Stimulated activated CD8-positive, alpha-beta memory T cell treated with anti-CD3 and anti-CD28 coated beads, Interleukin-7, amount 100 ng/mL, for 48 hours (primary cell): ENCODE results near the gene KDM1B.
A peak's percentile ranks its signal among the peaks of the same experiment; 100 is the strongest.

Experiments used
- DNase-seq, 2 donors: peaks; one replicate each; pipeline ENCODE4 v3.0.0-alpha.2; 2020; ENCODE audit warnings: low read depth in 1 of 2; ENCODE audit errors: extremely low read depth in 1 of 2

Gene KDM1B, protein sequence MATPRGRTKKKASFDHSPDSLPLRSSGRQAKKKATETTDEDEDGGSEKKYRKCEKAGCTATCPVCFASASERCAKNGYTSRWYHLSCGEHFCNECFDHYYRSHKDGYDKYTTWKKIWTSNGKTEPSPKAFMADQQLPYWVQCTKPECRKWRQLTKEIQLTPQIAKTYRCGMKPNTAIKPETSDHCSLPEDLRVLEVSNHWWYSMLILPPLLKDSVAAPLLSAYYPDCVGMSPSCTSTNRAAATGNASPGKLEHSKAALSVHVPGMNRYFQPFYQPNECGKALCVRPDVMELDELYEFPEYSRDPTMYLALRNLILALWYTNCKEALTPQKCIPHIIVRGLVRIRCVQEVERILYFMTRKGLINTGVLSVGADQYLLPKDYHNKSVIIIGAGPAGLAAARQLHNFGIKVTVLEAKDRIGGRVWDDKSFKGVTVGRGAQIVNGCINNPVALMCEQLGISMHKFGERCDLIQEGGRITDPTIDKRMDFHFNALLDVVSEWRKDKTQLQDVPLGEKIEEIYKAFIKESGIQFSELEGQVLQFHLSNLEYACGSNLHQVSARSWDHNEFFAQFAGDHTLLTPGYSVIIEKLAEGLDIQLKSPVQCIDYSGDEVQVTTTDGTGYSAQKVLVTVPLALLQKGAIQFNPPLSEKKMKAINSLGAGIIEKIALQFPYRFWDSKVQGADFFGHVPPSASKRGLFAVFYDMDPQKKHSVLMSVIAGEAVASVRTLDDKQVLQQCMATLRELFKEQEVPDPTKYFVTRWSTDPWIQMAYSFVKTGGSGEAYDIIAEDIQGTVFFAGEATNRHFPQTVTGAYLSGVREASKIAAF

DNA sequence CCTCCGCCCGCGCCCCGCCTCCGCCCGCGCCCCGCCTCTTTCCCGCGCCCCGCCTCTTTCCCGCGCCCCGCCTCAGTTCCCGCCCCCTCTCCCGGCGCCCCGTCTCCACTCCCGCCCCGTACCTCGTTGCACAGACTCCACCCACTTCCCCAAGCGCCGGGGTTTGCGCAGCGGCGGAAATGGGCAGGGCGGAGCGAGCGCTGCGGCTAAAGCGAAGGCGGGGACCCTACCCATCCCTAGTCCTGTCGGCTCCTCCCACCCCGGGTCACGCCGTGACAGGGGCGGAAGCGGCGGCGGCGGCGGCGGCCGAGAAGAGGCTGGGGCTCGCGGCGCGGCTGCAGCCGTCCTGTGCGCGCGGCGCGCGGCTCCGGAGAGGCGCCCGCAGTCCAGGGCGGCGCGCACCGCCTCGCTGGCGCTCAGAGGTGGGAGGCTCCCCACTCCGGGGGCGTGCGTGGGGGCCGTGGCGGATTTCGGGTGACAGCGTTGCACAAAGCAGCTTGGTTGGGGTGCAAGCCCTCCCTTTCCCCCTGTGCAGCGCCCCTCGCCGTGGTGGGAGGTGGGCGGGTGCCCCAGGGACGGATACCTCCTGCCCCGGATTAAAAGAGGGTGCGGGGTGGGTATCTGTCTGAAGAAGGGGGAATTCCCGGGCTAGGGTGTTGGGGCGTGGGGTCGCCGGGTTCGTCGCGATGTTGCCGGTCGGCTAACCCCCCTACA, at the start of gene KDM1B:
Gene KDM1B, plus strand, starts transcription at position 273 of the 714 bp plus-strand sequence. CDS start 4,474 bp downstream, outside the sequence.
- peak; percentile 97 to 98 for DNase-seq

DNA sequence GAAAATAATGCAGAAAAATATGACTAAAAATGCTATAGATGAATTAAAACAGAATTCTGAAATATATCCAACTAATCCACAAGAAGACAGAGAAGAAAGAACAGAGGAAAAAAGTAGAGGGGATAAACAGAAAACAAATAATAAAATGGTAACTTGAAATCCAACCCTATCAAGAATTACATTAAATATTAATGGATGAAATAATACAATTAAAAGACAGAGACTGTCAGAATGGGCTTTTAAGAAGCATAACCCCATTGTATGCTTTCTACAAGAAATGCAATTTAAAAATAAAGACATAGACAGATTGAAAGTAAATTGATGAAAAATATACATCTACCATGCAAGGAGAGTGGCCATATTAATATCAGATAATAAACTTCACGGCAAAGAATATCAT, 48.2 kb upstream of the KDM1B start:
- DNase-seq, result no peak

DNA sequence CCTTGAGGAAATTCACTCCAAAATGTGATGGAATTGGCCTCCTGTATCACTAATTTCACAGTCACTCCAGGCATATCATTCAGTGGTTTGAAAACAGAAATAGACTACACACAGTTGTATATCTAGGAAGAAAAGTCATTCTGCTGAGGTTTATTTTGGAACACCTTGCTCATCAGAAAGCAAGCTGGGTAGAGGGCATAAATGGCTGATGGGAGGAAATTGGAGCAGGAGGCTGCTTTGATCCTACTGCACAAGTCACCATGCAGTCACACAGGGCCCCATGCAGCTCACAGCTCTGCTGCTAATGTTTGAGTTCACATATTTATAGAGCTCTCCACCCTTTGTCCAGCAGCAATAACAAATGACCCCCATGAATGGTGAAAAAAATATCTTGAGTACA, 45.1 kb upstream of the KDM1B start:
- DNase-seq, result no peak

DNA sequence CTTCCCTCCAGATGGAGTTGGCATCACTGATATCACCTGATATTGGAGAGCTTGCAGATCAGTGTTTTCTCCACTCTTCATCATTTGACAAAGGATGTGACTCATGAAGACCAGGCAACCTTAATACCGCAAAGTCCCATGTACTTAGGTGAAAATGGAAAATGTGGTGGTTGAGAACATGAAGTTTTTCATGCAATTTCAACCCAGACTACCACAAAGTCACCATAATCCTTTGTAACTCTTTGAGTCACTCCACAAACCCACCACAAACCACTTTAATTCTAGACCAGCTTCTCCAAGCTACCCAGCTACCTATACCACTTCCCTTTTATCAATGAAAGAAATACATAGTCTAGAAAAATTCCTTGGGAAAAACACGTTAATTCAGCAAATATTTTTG, 39.9 kb upstream of the KDM1B start:
- no peak for DNase-seq

DNA sequence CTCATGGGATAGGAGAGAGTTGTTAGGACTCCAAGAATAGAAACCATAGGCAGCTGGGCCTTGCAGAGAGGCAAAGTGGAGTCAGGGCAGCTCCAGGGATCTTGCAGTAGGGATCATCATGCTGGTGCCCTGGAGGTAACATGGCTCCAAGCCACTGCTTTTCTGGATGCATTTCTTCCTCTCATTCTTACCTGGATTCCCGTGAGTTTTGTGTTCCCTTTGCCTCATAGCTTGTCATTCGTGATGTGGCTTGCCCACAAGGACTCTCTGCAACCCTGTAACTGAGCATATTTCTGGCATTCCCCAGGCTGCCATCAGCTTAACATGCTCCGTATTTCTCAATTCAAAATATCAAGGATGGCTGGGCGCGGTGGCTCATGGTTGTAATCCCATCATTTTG, 38.1 kb upstream of the KDM1B start:
- no peak for DNase-seq

DNA sequence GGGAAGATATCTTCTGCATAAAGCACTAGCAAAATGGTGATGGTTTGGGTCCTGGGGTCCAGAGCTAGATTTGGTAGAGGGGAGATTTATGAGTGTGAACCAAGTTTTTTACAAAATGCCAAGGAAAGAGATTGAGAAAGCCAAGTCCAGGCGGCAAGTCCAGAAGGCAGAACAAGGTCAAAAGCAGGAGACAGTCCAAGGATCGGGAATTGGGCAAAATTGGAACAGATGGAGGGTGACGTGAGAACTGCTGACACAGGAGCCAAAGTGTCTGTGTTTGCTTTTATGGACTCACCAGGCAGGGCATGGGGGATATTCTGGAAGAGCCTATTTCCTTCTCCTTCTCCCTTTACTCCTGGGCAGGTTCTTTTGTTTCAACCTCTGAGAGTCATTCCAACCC, 36.9 kb upstream of the KDM1B start:
- no peak for DNase-seq

DNA sequence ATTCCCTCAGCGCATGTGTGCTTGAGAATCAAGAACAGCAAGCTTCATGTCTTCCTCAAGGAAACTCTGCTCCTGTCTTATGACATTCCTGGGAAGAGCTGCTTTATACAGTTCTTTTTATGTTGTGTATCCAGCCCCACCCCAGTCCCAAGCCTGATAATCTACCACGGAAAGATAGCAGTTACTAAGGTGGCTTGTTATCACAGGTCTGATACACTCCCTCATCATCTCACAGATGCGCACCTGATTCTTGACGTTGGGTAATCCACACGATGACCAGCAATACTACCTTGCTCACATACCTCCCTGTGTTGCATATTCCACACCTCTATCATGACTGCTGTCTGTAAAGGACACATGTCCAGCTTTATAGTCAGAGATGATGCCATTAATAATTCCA, 36.0 kb upstream of the KDM1B start:
- no peak for DNase-seq

DNA sequence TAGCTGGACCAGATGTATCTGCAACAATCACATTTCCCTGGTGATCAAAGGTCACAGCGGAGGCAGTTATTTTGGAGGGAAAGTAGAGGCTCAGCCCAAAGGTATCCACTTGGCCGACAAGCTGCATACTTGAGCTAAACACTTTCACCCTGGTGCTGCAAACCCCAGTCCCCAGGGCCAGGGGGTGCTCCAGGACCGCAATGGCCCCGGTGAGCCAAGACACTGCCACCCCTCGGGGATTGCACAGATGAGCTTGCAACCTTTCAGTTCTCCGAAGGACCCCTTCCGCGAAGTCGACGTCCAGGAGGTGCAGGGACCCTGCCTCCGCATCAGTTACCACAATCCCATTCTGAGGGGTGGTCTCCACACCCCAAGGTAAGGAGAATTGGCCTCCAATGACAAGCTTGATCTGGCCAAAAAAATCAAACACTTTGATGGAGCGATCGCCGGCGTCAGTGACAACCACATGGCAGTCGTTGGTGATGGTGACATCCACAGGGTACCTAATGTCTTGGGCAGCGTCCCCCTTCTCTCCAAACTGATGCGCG, 33.6 kb upstream of the KDM1B start:
- DNase-seq, result no peak

DNA sequence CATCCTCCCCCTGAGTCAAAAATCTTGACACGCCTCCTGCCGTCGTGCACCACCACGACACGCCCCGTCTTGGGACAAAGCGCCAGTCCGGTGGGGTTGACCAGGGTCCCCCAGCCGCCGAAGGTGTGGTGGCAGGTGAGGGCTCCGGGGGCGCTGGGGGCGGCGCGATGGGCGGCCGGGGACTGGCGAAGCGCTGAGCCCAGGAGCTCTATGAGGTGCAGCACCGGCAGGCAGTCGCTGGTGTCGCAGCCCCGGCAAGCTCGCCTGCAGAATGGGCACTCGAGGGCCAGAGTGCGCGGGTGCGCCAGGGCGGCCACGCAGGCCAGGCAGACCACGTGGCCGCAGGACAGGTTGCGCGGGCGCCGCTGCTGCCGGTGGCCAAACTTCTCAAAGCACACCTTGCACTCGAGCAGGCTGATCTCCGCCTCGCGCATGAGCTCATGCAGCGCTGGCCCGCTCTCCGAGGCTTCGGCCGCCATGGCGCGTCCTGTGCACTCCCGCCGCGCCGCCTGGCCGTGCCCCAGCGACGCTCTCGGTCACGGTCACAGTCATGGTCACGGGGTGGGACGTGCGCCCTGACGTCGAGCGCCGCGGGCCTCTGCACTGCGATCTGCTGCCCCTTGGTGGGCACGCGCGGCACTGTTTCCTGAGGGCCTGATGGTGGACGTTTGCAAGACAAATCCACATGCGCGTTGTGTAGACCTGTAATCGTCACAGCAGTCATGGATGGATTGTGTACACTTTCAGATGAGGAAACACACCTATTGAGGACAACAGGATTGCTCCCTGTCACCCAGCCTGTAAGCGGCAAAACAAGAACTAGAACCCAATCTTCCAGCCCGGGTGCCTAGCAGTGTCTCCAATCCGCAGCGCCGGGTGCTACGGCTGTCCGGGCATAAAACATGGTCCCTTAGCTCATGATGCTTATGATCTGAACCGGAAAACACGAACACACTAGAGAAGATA, 32.8 kb upstream of the KDM1B start, which contains the start of gene NHLRC1:
Gene NHLRC1, minus strand, starts transcription at position 550 of the 966 bp plus-strand sequence. Its CDS starts 71 bp downstream, at position 479.
- peak; percentile 58 to 63 for DNase-seq

DNA sequence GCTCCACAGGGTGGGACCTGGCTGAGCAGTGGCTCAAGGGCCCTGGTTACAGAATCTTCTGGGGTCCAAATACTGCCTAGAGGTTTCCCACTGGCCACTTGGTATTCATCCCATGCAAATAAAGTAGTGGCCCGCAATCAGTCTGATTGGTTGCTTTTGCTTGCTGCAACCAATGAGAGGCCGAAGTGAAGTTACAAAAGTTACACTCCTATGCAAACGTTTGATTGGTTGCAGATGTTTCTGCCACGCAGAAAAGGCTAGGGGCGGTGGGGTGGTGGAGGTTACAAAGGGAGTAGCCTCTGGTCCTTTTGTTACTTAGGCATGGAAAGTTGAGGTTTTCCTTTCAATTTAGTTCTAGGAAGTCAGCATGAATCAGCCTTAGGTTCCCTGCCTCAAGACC, 29.1 kb upstream of the KDM1B start:
- DNase-seq, result no peak

DNA sequence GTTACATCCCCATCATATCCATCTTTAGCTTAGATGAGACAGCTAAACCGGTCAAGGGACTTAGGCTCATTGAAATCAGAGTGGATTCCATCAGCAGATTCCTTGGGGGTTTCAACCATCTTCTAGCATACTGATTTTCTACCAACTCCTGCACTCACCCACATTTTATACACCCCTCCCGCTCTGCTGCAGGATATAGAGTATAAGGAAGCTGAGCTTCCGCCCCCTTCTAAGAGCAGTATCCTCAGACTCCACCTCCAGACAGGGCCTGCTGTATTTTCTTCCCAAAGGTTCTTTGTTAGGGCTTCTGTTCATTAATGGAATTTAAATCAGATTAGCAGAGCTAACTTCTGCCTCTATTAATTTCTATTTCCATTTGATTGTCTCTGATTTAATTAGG, 22.9 kb upstream of the KDM1B start:
- no peak for DNase-seq

DNA sequence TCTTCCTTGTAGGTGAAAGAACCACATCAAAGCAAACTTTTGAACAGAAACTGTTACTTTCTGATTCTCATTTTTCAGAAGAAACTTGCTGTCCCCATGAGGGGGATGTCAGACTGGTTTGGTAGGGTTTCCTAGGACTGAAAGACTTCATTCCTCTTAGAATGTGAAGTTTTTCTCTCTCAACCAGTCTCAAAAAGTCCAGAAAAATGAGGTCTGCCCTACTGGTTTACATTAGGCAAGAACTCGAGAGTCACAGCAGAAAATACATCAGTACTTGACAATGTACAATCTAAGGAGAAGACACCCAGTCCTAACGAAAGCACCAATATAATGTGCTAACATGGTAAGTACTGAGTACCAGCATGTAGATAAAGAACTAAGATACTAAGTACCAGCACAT, 20.1 kb upstream of the KDM1B start:
- DNase-seq, result no peak

DNA sequence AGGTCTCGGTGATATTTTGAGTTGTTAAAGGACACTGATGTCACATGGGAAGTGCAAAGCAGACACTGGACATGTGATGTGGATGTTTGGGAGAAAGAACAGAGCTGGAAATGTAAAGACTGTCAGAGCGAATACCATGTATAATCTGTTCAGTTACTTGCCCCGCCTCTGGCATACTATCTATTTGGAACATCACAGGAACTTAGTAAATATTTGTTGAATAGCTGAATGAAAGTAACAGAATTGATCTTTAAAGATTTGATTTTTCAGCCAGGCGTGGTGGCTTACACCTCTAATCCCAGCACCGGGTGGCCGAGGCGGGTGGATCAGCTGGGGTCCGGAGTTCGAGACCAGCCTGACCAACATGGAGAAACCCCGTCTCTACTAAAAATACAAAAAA, 19.0 kb upstream of the KDM1B start:
- DNase-seq, result no peak

DNA sequence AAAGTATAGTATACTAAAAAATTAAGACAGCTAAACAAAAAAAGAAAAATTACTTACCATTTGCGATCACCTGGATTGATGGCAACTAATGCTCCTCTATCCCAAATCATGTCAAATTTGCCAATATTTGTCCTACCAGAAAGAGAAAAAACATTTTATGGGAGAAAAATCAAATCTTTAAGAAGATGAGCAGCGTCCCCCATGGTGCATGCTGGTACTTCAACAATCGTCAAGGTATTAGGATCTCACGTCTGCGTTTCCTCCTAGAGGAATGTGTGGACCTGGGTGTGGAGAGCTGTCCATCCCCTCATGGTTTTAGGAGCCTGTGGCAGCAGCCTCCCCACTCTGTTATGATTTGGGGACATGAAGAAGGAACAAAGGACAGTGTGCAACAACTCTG, 16.3 kb upstream of the KDM1B start:
- DNase-seq, result no peak

DNA sequence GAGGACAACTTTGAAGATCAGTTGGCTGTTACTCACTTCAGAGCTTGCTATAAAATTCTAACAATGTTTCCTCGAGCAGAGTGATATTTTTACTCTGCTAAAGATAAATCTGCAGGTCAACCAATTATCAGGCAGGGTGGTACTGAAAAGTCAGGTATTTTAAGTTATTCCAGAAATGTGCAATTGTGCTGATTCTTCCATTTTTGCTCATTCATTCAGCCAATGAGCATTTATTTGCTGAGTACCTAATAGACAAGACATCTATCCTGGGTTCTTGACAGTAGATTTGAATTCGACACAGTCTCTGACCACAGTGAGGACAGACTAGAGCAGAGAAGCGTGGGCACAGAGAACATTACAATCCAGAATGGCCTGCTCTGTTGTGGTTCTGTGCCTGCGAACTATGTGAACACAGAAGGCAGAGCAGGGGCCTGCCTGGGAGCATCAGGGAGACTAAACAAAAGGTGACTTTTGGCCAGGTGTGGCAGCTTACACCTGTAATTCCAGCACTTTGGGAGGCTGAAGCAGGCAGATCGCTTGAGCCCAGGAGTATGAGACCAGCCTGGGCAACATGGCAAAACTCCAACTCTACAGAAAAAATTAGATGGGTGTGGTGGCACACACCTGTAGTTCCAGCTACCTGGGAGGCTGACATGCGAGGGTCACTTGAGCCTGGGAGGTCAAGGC, 15.1 kb upstream of the KDM1B start:
- no peak for DNase-seq

DNA sequence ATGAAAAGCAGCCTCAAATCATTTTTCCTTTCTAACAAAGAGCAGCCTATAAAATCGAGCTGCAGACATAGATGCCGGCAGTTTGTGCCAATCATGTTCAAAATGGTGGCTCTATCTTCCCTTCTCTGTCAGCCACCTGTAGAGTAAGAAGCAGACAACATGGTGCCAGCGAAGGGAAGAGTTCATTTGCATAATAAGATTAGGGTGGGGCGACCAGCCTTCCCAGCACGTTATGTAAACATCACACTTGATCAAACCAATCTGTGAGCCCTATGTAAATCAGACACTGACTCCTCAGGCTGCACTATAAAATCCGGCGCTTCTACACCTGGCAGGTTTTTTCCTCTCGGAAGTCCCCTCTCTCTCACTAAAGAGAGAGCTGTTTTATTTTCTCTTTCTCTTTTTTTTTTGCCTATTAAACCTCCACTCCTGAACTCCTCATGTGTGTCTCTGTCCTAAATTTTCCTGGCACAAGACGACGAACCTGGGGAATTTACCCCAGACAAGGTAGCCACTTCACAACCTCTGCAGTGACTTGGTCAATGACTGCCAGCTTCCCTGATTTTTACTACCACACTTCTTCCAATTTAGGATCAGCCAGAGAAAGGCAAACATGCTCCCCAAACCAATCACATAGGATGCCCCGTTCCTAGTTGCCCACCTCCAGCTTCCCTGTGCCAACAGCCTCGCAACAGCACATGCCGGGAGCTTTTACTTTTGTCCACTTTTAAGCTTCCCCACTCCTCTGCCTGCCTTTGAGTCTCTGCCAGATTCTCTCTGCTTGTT, 13.2 kb upstream of the KDM1B start:
- DNase-seq, result no peak

DNA sequence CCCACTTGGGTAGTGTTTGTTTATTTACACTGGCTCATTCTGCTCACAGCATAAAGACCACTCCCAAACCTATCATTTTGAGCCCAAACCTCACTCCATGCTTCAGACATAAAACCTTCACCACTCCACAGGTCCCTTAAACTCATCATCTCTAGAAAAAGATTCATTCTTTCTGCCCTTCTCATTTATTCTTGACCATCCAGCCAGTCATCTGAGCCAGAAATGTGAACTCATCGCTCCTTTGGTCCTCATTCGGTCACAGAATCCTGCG, 12.7 kb upstream of the KDM1B start:
- DNase-seq, result no peak

DNA sequence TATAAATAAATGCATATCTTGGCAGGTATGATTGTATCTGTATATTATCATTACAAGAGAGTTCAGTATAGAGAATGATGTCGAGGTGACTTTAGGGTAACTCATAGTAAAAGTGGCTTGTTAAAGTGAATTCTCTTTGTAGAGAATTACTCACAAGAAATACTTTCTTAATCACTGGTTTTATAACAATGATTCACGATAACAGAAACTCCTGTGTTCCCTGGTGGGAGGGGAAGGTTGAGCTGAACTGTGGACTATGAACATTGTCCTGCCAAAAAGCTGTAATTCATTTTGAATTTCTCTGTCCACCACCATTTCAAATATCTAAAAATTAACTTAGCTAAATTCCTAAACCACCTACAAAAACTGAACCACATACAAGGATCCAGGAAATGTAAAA, 8.1 kb upstream of the KDM1B start:
- DNase-seq, result no peak

DNA sequence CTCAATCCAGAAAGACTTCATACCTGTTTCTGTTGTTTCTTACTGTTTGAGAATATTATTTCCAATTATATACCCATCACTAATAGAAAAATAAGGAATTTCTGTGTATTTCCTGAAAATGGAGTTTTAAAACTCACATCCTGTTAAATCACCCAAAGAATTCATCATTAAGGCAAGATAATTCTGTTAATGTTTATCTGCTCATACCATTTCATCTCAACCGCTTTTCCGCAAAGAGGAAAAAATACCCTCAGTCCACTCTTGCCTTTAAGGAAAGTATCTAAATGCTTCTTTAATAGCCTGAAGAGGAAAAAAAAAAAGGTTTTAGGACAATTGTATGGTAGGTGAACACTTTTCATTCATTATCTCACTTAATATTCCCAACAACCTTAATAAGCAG, 7.6 kb upstream of the KDM1B start:
- DNase-seq, result no peak
